ENCODE results near the gene SCGB2B2.
"Not testable (repeated sequence)": the region's sequence is repeated elsewhere in the genome, so short reads cannot be mapped to it uniquely, and the experiment has no call there.

Gene SCGB2B2

DNA sequence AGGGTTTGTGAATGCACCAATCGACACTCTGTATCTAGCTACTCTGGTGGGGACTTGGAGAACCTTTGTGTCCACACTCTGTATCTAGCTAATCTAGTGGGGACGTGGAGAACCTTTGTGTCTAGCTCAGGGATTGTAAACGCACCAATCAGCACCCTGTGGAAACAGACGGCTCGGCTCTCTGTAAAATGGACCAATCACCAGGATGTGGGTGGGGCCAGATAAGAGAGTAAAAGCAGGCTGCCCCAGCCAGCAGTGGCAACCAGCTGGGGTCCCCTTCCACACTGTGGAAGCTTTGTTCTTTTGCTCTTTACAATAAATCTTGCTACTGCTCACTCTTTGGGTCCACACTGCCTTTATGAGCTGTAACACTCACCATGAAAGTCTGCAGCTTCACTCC lies 8.3 kb downstream of the SCGB2B2 start:
- DNase-seq (ENCODE audit: low read depth) = not testable (repeated sequence)

DNA sequence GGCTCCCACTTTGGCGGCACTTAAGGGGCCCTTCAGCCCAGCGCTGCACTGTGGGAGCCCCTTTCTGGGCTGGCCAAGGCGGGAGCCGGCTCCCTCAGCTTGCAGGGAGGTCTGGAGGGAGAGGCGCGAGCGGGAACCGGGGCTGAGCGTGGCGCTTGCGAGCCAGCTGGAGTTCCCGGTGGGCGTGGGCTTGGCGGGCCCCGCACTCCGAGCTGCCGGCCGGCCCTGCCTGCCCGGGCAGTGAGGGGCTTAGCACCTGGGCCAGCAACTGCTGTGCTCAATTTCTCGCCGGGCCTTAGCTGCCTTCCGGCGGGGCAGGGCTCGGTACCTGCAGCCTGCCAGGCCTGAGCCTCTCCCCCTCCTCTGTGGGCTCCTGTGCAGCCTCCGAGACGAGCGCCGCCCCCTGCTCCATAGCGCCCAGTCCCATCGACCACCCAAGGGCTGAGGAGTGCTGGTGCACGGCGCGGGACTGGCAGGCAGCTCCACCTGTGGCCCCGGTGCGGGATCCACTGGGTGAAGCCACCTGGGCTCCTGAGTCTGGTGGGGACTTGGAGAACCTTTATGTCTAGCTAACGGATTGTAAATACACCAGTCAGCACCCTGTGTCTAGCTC lies 8.8 kb downstream of the SCGB2B2 start:
- not testable (repeated sequence) for DNase-seq (ENCODE audit: low read depth)

DNA sequence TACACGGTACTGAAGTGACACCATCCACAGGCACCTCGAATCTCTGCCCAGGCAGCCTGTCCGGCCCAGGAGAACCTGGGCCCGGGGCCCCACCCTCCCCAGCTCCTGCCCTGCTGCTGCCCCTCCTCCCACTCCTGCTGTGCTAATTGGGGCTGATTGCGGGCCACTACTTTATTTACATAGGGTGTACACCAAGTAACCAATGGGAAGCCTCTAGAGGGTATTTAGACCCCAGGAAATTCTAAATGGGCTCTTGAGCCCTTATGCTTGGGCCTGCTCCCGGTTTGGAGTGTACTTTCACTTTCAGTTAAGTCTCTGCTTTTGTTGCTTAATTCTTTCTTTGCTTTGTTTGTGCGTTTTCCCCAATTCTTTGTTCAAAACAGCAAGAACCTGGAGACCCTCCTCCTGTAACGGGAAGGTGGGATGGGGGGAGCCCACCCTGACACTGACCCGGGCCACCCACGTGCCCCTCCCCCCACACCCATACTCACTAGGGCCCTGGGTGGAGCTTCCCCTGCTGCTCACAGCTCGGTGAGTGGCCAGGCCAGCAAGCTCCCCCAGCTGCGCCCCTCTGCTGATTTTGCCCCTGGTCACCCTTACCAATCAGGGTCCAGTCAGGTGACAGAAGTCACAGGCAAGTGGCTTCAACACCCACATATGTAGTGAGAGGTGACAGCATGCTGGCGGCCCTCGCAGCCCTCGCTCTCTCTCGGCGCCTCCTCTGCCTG lies 9.4 kb downstream of the SCGB2B2 start:
- no peak for DNase-seq (ENCODE audit: low read depth)

DNA sequence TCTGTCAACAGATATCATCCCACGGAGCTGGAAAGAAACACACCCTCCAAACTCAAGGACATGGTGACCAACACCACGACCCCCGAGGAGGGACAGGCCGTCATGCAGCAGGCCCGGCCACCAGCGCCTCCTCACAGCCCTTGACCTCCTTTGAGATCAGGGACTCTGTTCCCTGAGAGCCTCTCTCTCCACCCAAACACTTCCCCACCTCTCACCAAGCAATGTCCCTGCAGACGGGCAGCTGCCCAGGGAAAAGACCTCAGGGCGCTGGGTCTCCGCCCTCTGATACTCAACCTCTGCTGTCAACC lies 10.0 kb downstream of the SCGB2B2 start:
- no peak for DNase-seq (ENCODE audit: low read depth)

DNA sequence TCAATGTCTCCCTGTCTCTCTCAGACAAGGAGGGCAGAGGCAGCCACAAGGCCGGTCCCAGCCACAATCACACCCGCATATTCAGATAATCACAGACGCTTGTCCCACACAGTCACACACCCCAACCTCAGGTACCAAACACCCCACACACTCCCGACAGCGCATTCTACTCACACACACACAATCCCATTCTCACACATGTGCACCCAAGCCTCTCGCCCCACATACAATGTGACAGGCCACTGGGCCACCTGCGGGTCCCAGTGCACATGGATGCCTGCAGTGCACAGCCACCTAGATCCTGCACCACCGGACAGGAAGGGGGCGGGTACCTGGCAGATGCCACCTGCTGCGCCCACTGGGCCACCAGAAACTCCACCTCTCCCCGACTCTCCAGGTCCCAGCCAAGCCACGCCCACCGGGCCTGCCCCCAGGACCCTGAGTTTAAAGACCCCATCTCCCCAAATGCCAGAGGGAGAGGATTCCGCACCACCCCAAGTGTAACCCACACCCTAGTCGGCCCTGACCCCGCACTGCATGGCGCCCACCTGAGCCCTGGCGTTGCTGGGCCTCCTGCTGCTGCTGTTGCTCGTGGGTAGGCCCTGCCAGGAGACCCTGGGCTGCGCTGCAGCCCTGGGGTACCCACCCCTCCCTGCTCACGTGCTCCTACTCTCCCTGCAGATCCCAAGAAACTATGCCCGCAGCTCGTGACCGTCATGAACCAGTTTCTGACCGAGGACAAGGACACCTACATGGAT lies 10.6 kb downstream of the SCGB2B2 start:
- no peak for DNase-seq (ENCODE audit: low read depth)

DNA sequence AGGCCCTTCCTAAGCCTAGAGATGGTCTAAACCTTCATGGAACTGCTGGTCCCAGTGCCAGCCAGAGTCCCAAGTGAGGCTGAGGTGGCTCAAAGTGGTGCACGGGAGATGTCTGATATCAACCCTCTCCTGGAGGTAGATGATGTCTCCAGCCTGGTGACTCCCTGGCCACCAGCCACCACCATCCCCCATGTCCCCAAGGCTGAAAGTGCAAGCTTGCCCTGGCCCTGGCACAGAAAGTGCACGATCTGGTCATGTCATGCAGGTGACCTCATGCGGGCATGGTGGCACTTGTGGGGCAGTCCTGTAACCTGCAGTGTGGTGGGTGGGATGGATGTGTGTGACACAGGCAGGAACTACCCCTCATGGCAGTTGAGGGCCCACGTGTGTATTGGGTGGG lies 11.7 kb downstream of the SCGB2B2 start:
- DNase-seq (ENCODE audit: low read depth) = not testable (repeated sequence)

DNA sequence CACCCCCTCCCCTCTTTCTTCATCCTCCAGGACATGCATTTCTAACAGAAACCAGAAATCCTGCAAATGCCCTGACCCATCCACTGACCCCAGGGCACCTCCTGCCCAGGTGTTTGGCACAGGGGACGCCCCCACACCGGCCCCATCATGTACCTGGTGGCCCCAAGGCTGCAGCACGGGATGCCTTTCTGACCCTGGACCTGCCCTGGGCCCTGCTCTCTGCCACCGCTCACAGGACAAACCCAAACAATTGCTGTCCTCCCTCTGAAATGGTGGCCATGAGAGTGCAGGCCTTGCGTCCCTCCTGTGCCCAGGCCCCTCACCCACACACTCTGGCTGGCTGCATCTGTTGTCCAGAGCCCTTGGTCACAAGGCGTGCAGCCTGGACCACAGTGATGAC lies 12.1 kb downstream of the SCGB2B2 start:
- DNase-seq (ENCODE audit: low read depth) = no peak

DNA sequence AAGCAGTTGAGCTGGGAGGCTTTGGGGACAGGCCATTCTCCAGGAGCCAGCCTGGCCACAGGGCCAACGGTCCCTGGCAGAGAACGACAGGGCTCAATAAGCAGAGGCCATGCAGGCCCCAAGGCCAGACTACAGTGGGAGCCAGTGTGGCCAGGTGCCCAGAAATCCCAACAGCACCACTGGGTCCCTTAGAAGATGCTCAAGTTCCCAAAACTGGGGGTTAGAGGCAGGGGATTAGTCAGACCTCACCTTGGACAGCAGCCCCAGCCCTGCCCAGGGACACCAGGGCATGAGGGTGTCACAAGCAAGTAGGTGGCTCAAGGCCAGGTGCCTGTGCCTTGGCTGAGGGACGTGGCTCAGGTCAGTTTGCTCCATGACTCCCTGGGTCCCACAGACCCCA lies 12.8 kb downstream of the SCGB2B2 start:
- no peak for DNase-seq (ENCODE audit: low read depth)

DNA sequence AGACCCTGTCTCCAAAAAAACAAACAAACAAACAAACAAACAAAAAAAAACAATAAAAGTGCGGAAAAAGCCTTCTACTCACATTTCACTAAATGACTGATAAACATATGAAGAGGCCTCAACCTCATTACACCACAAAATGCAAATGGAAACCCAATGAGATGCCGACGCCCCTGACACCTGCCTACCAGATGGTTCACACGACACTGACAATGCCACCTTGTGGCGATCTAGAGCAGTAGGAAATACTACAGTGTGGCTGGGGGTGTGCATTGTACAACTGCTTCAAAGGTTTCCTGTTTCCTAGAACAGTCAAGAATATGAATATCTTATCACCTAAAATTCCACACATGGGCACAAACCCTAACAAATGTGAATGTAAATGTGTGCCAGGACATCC lies 14.0 kb downstream of the SCGB2B2 start:
- no peak for DNase-seq (ENCODE audit: low read depth)

DNA sequence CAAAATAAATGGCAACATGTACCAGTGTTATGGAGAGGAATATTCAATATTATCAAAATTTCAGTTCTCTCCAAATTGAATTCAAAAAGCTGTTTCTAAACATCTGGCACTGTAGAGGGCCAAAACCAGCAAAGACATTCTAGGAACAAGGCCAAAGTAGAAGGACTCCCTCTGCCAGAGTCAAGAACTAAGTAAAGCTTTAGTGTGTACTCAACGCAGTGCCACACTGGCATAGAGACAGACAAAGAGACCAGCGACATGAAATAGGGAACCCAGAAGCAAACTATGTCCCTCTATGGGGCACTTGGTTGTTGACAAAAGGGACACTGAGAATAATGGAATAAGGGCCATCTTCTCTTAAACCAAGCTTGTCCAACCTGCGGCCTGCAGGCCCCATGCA lies 15.6 kb downstream of the SCGB2B2 start:
- no peak for DNase-seq (ENCODE audit: low read depth)

DNA sequence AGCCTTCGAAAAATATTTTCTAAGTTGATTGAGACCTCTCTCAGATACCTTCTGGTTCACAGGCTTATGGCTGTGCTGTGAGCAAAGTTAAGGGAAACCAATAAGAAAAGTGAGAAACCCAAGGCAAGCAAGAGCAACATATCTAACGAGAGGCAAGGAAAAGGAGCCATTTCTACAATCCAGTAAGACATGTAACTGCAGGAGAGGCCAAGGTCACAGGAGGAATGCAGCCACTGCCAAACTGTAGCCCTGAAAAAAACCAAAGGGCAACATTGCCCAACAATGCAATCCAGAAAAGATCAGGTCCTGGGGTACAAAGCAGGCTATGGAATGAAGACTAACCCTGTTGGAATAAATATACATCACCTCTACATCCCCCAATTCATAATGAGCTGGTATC lies 21.3 kb downstream of the SCGB2B2 start:
- DNase-seq (ENCODE audit: low read depth) = no peak

DNA sequence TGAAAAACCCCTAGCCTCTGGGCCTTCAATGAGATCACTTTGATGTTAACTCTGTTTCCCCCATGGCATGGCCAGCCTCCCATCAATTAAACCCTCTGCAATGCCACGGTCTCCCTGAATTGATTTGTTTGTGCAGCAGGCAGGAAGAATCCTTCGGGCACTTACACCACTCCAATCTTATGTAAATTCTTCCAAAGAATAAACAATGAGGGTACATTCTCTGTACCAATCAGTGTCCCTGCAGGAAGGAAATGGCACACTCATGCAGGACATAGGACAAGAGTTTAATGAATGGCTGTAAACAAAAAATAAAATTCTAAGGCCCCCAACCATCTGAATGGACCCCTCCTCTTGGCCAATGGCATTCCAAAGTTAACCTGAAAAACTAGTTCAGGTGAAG lies 22.2 kb downstream of the SCGB2B2 start:
- no peak for DNase-seq (ENCODE audit: low read depth)

DNA sequence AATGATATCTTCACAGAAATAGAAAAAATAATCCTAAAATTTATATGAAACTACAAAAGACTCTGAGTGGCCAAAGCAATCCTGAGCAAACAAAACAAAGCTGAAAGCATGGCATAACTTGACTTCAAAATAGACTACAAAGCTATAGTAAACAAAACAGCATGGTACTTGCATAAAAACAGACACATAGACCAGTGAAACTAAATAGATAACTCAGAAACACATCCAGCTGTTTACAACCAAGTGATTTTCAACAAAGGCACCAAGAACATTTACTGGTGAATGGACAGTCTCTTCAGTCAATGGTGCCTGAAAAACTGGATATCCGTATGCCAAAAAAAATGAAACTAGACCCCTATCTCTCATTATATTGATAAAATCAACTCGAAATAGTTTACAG lies 25.2 kb downstream of the SCGB2B2 start:
- no peak for DNase-seq (ENCODE audit: low read depth)

DNA sequence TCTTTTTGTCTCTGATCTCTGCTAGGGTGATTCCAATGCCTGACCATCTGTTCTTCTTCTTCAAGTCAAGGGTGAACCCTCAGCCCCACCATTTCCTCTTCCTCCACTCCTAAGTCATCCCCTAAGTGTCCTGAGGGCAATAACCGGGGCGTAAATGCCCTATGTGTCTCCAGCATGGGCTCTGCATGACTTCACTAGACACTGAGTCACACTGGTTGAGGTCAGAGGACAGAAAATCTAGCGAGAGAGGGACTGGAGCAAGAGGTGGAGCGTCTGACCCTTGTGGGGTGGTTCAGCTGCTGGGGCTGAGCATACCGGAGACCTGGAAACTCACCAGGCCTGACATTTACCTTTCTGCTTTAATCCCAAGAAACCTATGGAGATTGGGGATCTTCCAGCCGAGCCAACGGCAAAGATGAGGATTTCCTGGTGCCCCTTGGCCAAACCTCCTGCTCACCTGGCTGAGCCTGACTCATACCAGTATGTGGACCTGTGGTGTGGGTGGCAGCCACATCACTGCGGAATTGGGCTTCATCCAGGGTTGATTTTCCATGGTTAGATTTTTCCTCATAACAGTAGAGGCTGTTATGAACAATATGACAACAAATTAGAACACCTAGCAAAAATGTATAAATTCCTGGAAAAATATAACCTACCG lies 26.9 kb downstream of the SCGB2B2 start:
- DNase-seq (ENCODE audit: low read depth) = no peak

DNA sequence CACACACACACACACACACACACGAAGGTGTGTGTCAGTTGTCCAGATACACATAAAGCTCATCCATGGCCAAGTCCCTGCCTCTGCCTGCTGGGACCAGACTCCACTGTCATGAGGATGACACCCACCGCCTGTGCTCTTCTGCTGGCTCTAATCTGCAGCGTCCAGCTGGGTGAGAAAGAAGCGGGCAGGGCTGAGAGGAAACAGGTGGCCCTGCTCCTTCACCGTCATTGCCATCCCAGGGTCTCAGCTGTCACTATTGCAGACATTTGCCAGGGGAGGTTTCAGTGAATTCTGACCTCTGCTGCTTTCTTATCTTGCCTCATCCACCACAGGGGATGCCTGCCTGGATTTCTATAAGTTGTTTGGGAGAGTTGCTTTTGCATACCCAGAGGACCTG lies 31.4 kb downstream of the SCGB2B2 start:
- no peak for DNase-seq (ENCODE audit: low read depth)

DNA sequence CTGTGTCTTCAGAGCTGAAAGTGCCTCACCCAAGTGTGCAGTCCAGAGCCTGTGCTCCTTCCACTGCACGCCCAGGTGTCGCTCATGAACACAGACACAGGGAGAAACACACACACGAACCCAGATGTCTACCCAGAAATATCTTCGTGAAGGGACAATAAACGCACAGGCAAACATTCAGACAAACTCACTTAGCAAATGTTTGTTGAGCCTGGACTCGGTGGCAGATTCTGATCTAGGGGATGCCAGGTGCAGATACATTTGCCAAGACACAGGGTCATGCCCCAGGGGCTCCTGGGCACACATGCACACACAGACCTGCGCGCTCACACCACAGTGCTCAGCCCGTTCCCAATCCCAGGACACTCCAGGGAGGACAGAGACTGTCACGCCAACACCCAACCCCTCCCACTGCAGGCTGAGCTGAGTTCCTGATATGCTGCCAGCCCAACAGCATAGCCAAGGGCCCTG lies 31.9 kb downstream of the SCGB2B2 start:
- no peak for DNase-seq (ENCODE audit: low read depth)

DNA sequence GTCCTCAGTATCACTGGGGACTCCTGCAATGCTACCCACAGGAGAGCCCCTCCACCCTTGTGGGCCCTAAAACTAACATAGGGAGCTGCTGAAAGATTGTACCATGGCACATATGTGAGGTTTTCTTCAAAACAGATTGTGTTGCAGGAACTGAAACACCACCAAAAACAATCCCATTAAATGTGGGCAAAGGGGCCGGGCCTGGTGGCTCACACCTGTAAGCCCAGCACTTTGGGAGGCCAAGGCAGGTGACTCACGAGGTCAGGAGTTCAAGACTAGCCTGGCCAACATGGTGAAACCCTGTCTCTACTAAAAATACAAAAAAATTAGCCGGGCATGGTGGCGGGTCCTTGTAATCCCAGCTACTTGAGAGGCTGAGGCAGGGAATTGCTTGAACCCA lies 34.7 kb downstream of the SCGB2B2 start:
- no peak for DNase-seq (ENCODE audit: low read depth)

DNA sequence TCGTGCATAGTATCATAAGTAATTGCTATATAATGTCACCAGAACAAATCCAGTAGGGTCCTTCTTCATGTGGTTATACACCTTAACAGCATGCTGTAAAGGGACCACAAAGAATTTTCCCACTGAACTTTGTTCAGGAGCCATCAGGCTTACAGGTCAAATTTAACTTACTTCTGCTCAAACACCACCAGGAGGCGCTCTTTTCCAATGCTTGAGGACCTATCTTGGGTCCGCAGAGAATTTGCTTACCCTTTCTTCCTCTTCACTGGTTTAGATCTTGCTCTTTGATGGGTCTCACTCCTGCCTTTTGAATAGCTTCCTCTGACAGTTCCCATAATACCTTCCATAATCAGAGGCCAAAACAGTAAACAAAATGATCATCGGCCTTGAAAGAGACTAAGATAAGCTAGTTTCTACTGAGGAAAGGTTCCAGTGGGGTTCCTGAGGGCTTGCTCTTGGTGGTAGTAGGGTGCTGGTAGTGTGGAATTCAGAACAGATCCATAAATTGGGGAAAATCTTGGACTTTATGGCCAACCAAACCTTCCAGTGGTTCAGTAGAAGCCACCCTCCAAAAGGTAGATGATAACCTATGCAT lies 37.4 kb downstream of the SCGB2B2 start:
- DNase-seq (ENCODE audit: low read depth) = peak; percentile 5

DNA sequence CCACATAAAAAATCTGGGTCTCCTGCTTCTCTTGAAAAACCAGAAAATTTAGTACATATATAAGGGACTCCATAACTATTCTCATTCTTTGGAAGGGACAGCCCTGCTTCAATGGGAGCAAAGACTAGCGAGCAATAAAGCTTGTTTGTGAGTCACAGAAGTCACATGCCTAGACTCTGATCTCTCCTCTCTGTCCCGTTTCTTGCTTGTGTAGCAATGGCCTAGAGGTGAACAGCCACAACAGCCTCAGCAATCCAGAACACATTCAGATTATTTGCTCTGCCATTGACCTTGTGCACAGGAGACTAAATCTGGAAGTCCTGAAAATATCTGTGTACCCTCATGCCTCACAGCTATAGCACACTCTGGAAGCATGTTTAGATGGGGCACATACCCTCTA lies 43.2 kb downstream of the SCGB2B2 start:
- DNase-seq (ENCODE audit: low read depth) = no peak
